ENCODE measurements around the gene KAZN. TPM values are rescaled to one million over a fixed set of nuclear protein-coding genes. Genes with fewer than 3 reads are reported as not detected.

KAZN gene
- total RNA-seq, 1 experiment from 2014 or later, result 2.4 TPM

DNA sequence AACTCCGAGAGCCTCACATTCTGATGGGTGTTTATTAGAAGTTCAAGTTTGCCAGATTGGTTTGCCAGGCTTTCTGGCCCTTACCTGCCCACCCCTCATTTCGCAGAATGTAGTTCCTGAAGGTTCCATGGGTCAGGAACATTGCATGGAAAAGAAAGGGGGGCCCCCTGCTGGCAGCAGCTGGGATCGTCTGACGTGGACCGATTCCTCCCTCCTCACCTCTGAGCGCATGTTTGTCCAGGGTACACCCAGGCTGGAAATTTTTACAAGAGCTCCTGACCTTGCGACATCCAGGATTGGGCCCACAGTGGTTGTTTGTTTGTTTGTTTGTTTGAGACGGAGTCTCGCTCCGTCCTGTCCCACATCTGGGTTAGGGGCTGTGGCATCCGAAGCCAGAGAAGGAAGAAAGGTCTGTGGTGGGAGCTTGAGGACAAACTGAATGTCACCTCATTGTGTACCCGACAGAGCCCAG is 429.1 kb downstream of the KAZN start:
- CTCF ChIA-PET, result no interaction called here
- H3K36me3 Mint-ChIP-seq (ENCODE audit: insufficient read depth, unreplicated experiment), result no peaks in the 10 kb centered on the region

DNA sequence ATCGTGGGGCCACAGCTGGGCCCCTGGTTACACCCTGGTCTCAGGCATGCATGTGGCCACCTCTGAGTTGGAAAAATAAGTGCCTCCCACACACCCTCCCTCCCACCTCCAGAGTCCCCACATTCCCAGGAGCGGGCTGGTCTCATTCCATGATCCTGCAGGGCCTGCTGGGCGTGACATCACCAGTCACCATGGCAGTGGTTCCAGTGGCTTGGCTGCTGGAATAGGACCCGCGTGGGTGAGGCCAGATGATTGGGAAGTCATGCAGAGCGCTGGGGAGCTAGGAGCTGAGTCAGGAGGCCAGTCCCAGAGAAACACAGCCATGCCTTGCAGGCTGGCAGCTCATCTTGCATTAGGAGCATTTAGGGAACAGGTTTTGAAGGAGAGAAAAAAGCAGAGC is 429.6 kb downstream of the KAZN start:
- Histone ChIP-seq H3K9me3 (no peaks in the 10 kb centered on the region), H3K27me3 (replicated peaks; ENCODE audit: control insufficient read depth, insufficient read depth, low read length) (no peaks in the 10 kb centered on the region), H3K4me1 (peaks cover 8% of the 10 kb centered on the region), H3K36me3 (ENCODE audit: control insufficient read depth, insufficient read depth, low read length) (no peaks in the 10 kb centered on the region), H3K4me3 (ENCODE audit: low read depth, low read length) (no peak overlapping the region)
- H3K4me3 Mint-ChIP-seq (ENCODE audit: unreplicated experiment), result no peak overlapping the region
- no peaks in the 10 kb centered on the region for H3K27me3 Mint-ChIP-seq (ENCODE audit: insufficient read depth, unreplicated experiment)
- peak overlapping the region; percentile 32 for H3K27ac Mint-ChIP-seq (ENCODE audit: unreplicated experiment)
- no peak for TF ChIP-seq CTCF (IDR thresholded peaks at IDR 0.05; ENCODE audit: insufficient read depth in 1 of 2, low read depth in 1 of 2, low read length in 1 of 2, severe bottlenecking in 1 of 2, unreplicated experiment in 1 of 2)
- BruUV-seq (replicated peaks), result no TSS peak
- no peaks in the 10 kb centered on the region for H3K36me3 Mint-ChIP-seq (ENCODE audit: insufficient read depth, unreplicated experiment)
- H3K4me1 Mint-ChIP-seq (ENCODE audit: low read depth, unreplicated experiment), result peaks cover 12% of the 10 kb centered on the region
- peak; percentile 24 to 51 for DNase-seq
- H3K9me3 Mint-ChIP-seq (ENCODE audit: unreplicated experiment), result no peaks in the 10 kb centered on the region
- intact Hi-C loops (cut with micrococcal nuclease; ENCODE audit: unreplicated experiment), result loop anchor here (5.0 kb wide), 1 partner anchor 241 kb away; no protein-coding TSS in a partner anchor
- POLR2A ChIA-PET, result no interaction called here
- CTCF ChIA-PET, result no interaction called here

More for the DNA sequence above, 429.1 kb downstream of the KAZN start:
- peak; percentile 62 to 81 for DNase-seq
- Histone ChIP-seq H3K9me3 (no peaks in the 10 kb centered on the region), H3K4me3 (ENCODE audit: low read depth, low read length) (no peak overlapping the region), H3K27me3 (replicated peaks; ENCODE audit: control insufficient read depth, insufficient read depth, low read length) (no peaks in the 10 kb centered on the region), H3K36me3 (ENCODE audit: control insufficient read depth, insufficient read depth, low read length) (no peaks in the 10 kb centered on the region), H3K4me1 (peaks cover 8% of the 10 kb centered on the region)
- intact Hi-C loops (cut with micrococcal nuclease; ENCODE audit: unreplicated experiment), result loop anchor here (2.0 to 5.0 kb wide), 2 partner anchors 103 to 240 kb away; no protein-coding TSS in a partner anchor
- no TSS peak for BruUV-seq (replicated peaks)
- no peak overlapping the region for H3K4me3 Mint-ChIP-seq (ENCODE audit: unreplicated experiment)
- H3K27me3 Mint-ChIP-seq (ENCODE audit: insufficient read depth, unreplicated experiment), result no peaks in the 10 kb centered on the region
- H3K27ac Mint-ChIP-seq (ENCODE audit: unreplicated experiment), result no peak overlapping the region
- peak; percentile 73 to 84 for TF ChIP-seq CTCF (IDR thresholded peaks at IDR 0.05; ENCODE audit: insufficient read depth in 1 of 2, low read depth in 1 of 2, low read length in 1 of 2, severe bottlenecking in 1 of 2, unreplicated experiment in 1 of 2)
- peaks cover 12% of the 10 kb centered on the region for H3K4me1 Mint-ChIP-seq (ENCODE audit: low read depth, unreplicated experiment)
- POLR2A ChIA-PET, result no interaction called here
- no peaks in the 10 kb centered on the region for H3K9me3 Mint-ChIP-seq (ENCODE audit: unreplicated experiment)

DNA sequence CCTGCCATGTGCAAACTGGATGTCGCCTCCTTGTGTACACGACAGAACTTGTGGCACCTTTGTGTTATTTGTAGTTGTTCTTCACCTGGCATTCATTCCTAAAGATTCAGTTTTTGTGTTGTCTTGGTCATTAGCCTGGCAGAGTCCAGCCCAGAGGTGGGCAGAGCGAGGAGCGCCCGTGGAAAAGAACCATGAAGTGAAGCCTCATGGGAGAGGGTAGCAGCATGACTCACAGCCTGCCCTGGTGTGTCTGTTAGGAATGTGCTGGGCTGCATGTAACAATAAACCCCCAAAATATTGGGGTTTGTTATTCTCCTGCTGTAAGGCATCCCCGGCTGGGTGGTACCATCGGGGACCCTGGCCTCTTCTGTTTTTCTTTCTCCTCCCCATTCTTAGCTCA is 430.1 kb downstream of the KAZN start:
- intact Hi-C loops (cut with micrococcal nuclease; ENCODE audit: unreplicated experiment), result loop anchor here (5.0 kb wide), 1 partner anchor 241 kb away; no protein-coding TSS in a partner anchor
- H3K4me1 Mint-ChIP-seq (ENCODE audit: low read depth, unreplicated experiment), result peaks cover 12% of the 10 kb centered on the region
- CTCF ChIA-PET, result no interaction called here
- no peak for DNase-seq
- no TSS peak for BruUV-seq (replicated peaks)
- POLR2A ChIA-PET, result no interaction called here
- Histone ChIP-seq H3K4me1 (peaks cover 8% of the 10 kb centered on the region), H3K27me3 (replicated peaks; ENCODE audit: control insufficient read depth, insufficient read depth, low read length) (no peaks in the 10 kb centered on the region), H3K4me3 (ENCODE audit: low read depth, low read length) (no peak overlapping the region), H3K36me3 (ENCODE audit: control insufficient read depth, insufficient read depth, low read length) (no peaks in the 10 kb centered on the region), H3K9me3 (no peaks in the 10 kb centered on the region)
- no peak overlapping the region for H3K4me3 Mint-ChIP-seq (ENCODE audit: unreplicated experiment)
- H3K27me3 Mint-ChIP-seq (ENCODE audit: insufficient read depth, unreplicated experiment), result no peaks in the 10 kb centered on the region
- no peak for TF ChIP-seq CTCF (IDR thresholded peaks at IDR 0.05; ENCODE audit: insufficient read depth in 1 of 2, low read depth in 1 of 2, low read length in 1 of 2, severe bottlenecking in 1 of 2, unreplicated experiment in 1 of 2)
- H3K36me3 Mint-ChIP-seq (ENCODE audit: insufficient read depth, unreplicated experiment), result no peaks in the 10 kb centered on the region
- peak overlapping the region; percentile 32 for H3K27ac Mint-ChIP-seq (ENCODE audit: unreplicated experiment)
- no peaks in the 10 kb centered on the region for H3K9me3 Mint-ChIP-seq (ENCODE audit: unreplicated experiment)

All from Caco-2 (cell line).